SK-N-SH (cell line): ENCODE data around the gene GATM.

ENCODE experiments used
- CHD2 ChIP-seq: fragments of 150-350 bp; IDR thresholded peaks from 2 replicates; pipeline ENCODE4 v1.6.1; 2018; ENCODE audit warnings: low read length; ENCODE audit not compliant: partially characterized antibody
- RAD21 ChIP-seq: IDR thresholded peaks from 2 replicates; pipeline ENCODE4 v1.6.1; 2012; ENCODE audit warnings: mild to moderate bottlenecking, low read length
- TF ChIP-seq, protein P1 (sequence below): IDR thresholded peaks from 2 replicates; pipeline ENCODE4 v1.4.0; 2012; ENCODE audit warnings: low read depth
- TF ChIP-seq, protein P2 (sequence below): fragments of 200-600 bp; sonication (generic); IDR thresholded peaks from 2 replicates; pipeline ENCODE4 v1.6.1; 2017; ENCODE audit warnings: antibody characterized with exemption, mild to moderate bottlenecking, moderate library complexity
- TF ChIP-seq, protein P3 (sequence below): IDR thresholded peaks from 2 replicates; pipeline ENCODE4 v1.6.1; 2012; ENCODE audit warnings: mild to moderate bottlenecking, low read depth, low read length, moderate library complexity
- TF ChIP-seq, protein P4 (sequence below): fragments of 150-350 bp; IDR thresholded peaks from 2 replicates; pipeline ENCODE4 v1.6.1; 2016; ENCODE audit warnings: mild to moderate bottlenecking, low read depth, low read length
- TF ChIP-seq, protein P5 (sequence below): IDR thresholded peaks from 2 replicates; pipeline ENCODE4 v1.4.0; 2012; ENCODE audit warnings: low read depth, borderline replicate concordance

DNA sequence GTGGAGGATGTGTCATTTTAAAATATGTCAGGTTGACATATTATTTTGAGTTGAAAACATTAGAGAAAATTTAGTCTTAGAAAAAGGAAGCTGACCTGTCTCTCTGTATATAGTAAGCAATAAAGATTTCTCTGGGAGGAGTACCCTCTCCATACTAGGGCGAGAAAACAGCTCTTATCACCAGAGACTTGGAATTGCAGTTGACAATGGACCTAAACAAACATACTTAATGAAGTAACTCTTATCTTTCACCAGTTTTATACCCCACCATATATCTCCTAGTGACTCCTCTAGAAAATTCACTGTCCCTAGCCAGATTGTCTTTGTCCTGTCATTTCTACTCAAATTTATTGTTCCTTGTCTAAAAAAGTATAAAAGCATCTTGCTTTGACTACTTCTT is 7.2 kb upstream of the GATM start:
- TF ChIP-seq, protein P1, sequence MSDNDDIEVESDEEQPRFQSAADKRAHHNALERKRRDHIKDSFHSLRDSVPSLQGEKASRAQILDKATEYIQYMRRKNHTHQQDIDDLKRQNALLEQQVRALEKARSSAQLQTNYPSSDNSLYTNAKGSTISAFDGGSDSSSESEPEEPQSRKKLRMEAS, result no peak
- TF ChIP-seq, protein P2, sequence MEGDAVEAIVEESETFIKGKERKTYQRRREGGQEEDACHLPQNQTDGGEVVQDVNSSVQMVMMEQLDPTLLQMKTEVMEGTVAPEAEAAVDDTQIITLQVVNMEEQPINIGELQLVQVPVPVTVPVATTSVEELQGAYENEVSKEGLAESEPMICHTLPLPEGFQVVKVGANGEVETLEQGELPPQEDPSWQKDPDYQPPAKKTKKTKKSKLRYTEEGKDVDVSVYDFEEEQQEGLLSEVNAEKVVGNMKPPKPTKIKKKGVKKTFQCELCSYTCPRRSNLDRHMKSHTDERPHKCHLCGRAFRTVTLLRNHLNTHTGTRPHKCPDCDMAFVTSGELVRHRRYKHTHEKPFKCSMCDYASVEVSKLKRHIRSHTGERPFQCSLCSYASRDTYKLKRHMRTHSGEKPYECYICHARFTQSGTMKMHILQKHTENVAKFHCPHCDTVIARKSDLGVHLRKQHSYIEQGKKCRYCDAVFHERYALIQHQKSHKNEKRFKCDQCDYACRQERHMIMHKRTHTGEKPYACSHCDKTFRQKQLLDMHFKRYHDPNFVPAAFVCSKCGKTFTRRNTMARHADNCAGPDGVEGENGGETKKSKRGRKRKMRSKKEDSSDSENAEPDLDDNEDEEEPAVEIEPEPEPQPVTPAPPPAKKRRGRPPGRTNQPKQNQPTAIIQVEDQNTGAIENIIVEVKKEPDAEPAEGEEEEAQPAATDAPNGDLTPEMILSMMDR, result no peak
- TF ChIP-seq, protein P3, sequence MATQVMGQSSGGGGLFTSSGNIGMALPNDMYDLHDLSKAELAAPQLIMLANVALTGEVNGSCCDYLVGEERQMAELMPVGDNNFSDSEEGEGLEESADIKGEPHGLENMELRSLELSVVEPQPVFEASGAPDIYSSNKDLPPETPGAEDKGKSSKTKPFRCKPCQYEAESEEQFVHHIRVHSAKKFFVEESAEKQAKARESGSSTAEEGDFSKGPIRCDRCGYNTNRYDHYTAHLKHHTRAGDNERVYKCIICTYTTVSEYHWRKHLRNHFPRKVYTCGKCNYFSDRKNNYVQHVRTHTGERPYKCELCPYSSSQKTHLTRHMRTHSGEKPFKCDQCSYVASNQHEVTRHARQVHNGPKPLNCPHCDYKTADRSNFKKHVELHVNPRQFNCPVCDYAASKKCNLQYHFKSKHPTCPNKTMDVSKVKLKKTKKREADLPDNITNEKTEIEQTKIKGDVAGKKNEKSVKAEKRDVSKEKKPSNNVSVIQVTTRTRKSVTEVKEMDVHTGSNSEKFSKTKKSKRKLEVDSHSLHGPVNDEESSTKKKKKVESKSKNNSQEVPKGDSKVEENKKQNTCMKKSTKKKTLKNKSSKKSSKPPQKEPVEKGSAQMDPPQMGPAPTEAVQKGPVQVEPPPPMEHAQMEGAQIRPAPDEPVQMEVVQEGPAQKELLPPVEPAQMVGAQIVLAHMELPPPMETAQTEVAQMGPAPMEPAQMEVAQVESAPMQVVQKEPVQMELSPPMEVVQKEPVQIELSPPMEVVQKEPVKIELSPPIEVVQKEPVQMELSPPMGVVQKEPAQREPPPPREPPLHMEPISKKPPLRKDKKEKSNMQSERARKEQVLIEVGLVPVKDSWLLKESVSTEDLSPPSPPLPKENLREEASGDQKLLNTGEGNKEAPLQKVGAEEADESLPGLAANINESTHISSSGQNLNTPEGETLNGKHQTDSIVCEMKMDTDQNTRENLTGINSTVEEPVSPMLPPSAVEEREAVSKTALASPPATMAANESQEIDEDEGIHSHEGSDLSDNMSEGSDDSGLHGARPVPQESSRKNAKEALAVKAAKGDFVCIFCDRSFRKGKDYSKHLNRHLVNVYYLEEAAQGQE, result no peak
- no peak for TF ChIP-seq RAD21
- TF ChIP-seq, protein P4, sequence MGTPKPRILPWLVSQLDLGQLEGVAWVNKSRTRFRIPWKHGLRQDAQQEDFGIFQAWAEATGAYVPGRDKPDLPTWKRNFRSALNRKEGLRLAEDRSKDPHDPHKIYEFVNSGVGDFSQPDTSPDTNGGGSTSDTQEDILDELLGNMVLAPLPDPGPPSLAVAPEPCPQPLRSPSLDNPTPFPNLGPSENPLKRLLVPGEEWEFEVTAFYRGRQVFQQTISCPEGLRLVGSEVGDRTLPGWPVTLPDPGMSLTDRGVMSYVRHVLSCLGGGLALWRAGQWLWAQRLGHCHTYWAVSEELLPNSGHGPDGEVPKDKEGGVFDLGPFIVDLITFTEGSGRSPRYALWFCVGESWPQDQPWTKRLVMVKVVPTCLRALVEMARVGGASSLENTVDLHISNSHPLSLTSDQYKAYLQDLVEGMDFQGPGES, result no peak
- TF ChIP-seq, protein P5, sequence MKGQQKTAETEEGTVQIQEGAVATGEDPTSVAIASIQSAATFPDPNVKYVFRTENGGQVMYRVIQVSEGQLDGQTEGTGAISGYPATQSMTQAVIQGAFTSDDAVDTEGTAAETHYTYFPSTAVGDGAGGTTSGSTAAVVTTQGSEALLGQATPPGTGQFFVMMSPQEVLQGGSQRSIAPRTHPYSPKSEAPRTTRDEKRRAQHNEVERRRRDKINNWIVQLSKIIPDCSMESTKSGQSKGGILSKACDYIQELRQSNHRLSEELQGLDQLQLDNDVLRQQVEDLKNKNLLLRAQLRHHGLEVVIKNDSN, result no peak
- no peak for TF ChIP-seq CHD2
